GM12864 (cell line): ENCODE results near the gene STAMBPL1.

Source experiments
- DNase-seq: peaks from one replicate; pipeline ENCODE4 v3.0.0-alpha.2; 2011; ENCODE audit warnings: low read depth
- H3K4me3 ChIP-seq: 2 replicates; pipeline ENCODE4 v1.5.1; 2011; ENCODE audit warnings: mild to moderate bottlenecking, low read depth, low read length, control low read depth
- CTCF ChIP-seq: IDR thresholded peaks from 2 replicates; pipeline ENCODE4 v1.5.1; 2011; ENCODE audit warnings: low read depth, mild to moderate bottlenecking, moderate library complexity, low read length, control low read depth, inconsistent platforms; ENCODE audit errors: missing control alignments

STAMBPL1 gene

GRCh38 chr10:88908194-88908593 lies 28.1 kb downstream of the STAMBPL1 start:
- H3K4me3 ChIP-seq = no peak overlapping the region
- no peak for TF ChIP-seq CTCF
- DNase-seq = no peak

- TF ChIP-seq CTCF = no peak
- no peak for DNase-seq
- H3K4me3 ChIP-seq = no peak overlapping the region
These were observed 31.1 kb downstream of the STAMBPL1 start for GRCh38 chr10:88911116-88911515.

- no peak for TF ChIP-seq CTCF
- DNase-seq = no peak
- no peak overlapping the region for H3K4me3 ChIP-seq
These were observed 31.8 kb downstream of the STAMBPL1 start for GRCh38 chr10:88911851-88912250.

- no peak for TF ChIP-seq CTCF
- DNase-seq = no peak
- no peak overlapping the region for H3K4me3 ChIP-seq
These were observed 33.1 kb downstream of the STAMBPL1 start for GRCh38 chr10:88913127-88913526.

- no peak for TF ChIP-seq CTCF
- no peak overlapping the region for H3K4me3 ChIP-seq
- no peak for DNase-seq
These were observed 33.7 kb downstream of the STAMBPL1 start for GRCh38 chr10:88913788-88914187.

- TF ChIP-seq CTCF = no peak
- no peak for DNase-seq
- H3K4me3 ChIP-seq = no peak overlapping the region
These were observed 35.7 kb downstream of the STAMBPL1 start for GRCh38 chr10:88915781-88916180.

GRCh38 chr10:88916231-88916630 lies 36.2 kb downstream of the STAMBPL1 start:
- DNase-seq = no peak
- no peak overlapping the region for H3K4me3 ChIP-seq
- no peak for TF ChIP-seq CTCF
